ENCODE measurements around the gene MRPL10.

GRCh38 chr17:47872019-47872650 is 40.8 kb upstream of the MRPL10 start:
- TF ChIP-seq POLR2A (IDR thresholded peaks at IDR 0.05) (no peak), CTCF (IDR thresholded peaks at IDR 0.05) (no peak)
